ENCODE data around the gene ZNF138.

The ZNF138 gene

GRCh38 chr7:64875658-64876406 lies 81.6 kb downstream of the ZNF138 start:
- no peak for DNase-seq

- DNase-seq = peak; percentile 70
Observed at GRCh38 chr7:64876792-64877713, 82.8 kb downstream of the ZNF138 start.

GRCh38 chr7:64877714-64878610 lies 83.7 kb downstream of the ZNF138 start:
- DNase-seq = no peak

- DNase-seq = no peak
Observed at GRCh38 chr7:64878684-64879083, 84.5 kb downstream of the ZNF138 start.

- DNase-seq = no peak
Observed at GRCh38 chr7:64879086-64879730, 85.0 kb downstream of the ZNF138 start.

- no peak for DNase-seq
Observed at GRCh38 chr7:64879800-64880199, 85.6 kb downstream of the ZNF138 start.

- DNase-seq = no peak
Observed at GRCh38 chr7:64880322-64881297, 86.4 kb downstream of the ZNF138 start.

- DNase-seq = no peak
Observed at GRCh38 chr7:64881461-64882287, 87.4 kb downstream of the ZNF138 start.

GRCh38 chr7:64882341-64883112 lies 88.3 kb downstream of the ZNF138 start:
- DNase-seq = peak; percentile 56
